Hepatocyte (in vitro differentiated cells): ENCODE results near the gene THSD4. TPM values are rescaled to one million over a fixed set of nuclear protein-coding genes. Genes with fewer than 3 reads are reported as not detected.
A peak's percentile ranks its signal among the peaks of the same experiment; 100 is the strongest.

Source experiments
- DNase-seq: peaks from one replicate; pipeline ENCODE4 v3.0.0-alpha.2; 2016; ENCODE audit warnings: low spot score
- H2AFZ ChIP-seq: fragments of 200-600 bp; sonication (generic); 2 replicates; pipeline ENCODE4 v1.6.0; 2016; ENCODE audit warnings: antibody characterized with exemption, mild to moderate bottlenecking
- H3K27ac ChIP-seq: fragments of 200-600 bp; sonication (generic); 2 replicates; pipeline ENCODE4 v1.5.1; 2016; ENCODE audit warnings: mild to moderate bottlenecking
- H3K27me3 ChIP-seq: fragments of 200-600 bp; sonication (generic); 2 replicates; pipeline ENCODE4 v1.6.1; 2016
- H3K36me3 ChIP-seq: fragments of 200-600 bp; sonication (generic); replicated peaks from 2 replicates; pipeline ENCODE4 v1.5.1; 2016; ENCODE audit warnings: low read depth; ENCODE audit not compliant: insufficient read depth
- H3K4me1 ChIP-seq: fragments of 200-600 bp; sonication (generic); 2 replicates; pipeline ENCODE4 v1.5.1; 2016; ENCODE audit warnings: mild to moderate bottlenecking, moderate library complexity; ENCODE audit not compliant: insufficient read depth
- H3K4me2 ChIP-seq: fragments of 200-600 bp; sonication (generic); 2 replicates; pipeline ENCODE4 v1.6.0; 2016
- H3K4me3 ChIP-seq: fragments of 200-600 bp; sonication (generic); 2 replicates; pipeline ENCODE4 v1.5.1; 2016; ENCODE audit warnings: mild to moderate bottlenecking
- H3K79me2 ChIP-seq: fragments of 200-600 bp; sonication (generic); 2 replicates; pipeline ENCODE4 v1.6.0; 2017; ENCODE audit warnings: mild to moderate bottlenecking
- H3K9me2 ChIP-seq: fragments of 200-600 bp; sonication (generic); replicated peaks from 2 replicates; pipeline ENCODE4 v1.6.0; 2017; ENCODE audit warnings: mild to moderate bottlenecking; ENCODE audit not compliant: insufficient read depth
- H3K9me3 ChIP-seq: fragments of 200-600 bp; sonication (generic); 2 replicates; pipeline ENCODE4 v1.5.1; 2016; ENCODE audit warnings: low read depth, mild to moderate bottlenecking
- H4K20me1 ChIP-seq: fragments of 200-600 bp; sonication (generic); 2 replicates; pipeline ENCODE4 v1.6.0; 2016; ENCODE audit warnings: mild to moderate bottlenecking; ENCODE audit not compliant: insufficient read depth, poor library complexity, severe bottlenecking
- CTCF ChIP-seq: fragments of 200-600 bp; sonication (generic); IDR thresholded peaks from 2 replicates; pipeline ENCODE4 v1.5.1; 2016; ENCODE audit warnings: antibody characterized with exemption, mild to moderate bottlenecking; ENCODE audit not compliant: poor library complexity
- EZH2 ChIP-seq: fragments of 200-600 bp; sonication (generic); IDR thresholded peaks from 2 replicates; pipeline ENCODE4 v1.6.1; 2016; ENCODE audit warnings: antibody characterized with exemption, mild to moderate bottlenecking, borderline replicate concordance
- EZH2phosphoT487 ChIP-seq: fragments of 200-600 bp; sonication (generic); IDR thresholded peaks from one replicate; pipeline ENCODE4 v1.6.1; 2018; ENCODE audit warnings: antibody characterized with exemption, mild to moderate bottlenecking, low read depth, moderate library complexity; ENCODE audit not compliant: unreplicated experiment, severe bottlenecking
- WGBS: methylation state at CpG from one replicate; pipeline ENCODE4 v1.1.6; 2016; ENCODE audit warnings: low lambda C conversion rate; ENCODE audit errors: missing lambda C conversion rate; 5-methylcytosine and 5-hydroxymethylcytosine counted together
- polyA plus RNA-seq: library from polyadenylated mRNA; unstranded; fragments of >200 nt; fragmentation: Nextera tagmentation; extraction: Ambion mirVana; gene quantifications from 2 replicates; pipeline ENCODE4 v1.2.1, GENCODE V29; 2016
- total RNA-seq: library from RNA; depleted of rRNA; stranded (reverse); fragments of >200 nt; gene quantifications from 2 replicates; pipeline ENCODE4 v1.2.3, GENCODE V29; 2014

The THSD4 gene
- total and polyA plus RNA-seq, 2 experiments from 2014 or later, result 4.3 to 7.0 TPM

- Histone ChIP-seq H3K27me3 (no peaks in the 10 kb centered on the region), H3K4me3 (no peak overlapping the region), H3K36me3 (no peaks in the 10 kb centered on the region), H2AFZ (no peak overlapping the region), H4K20me1 (no peaks in the 10 kb centered on the region), H3K4me2 (no peak overlapping the region), H3K27ac (no peak overlapping the region), H3K9me2 (no peaks in the 10 kb centered on the region), H3K4me1 (peaks cover 32% of the 10 kb centered on the region), H3K9me3 (no peaks in the 10 kb centered on the region), H3K79me2 (no peaks in the 10 kb centered on the region)
- no peak for DNase-seq
- WGBS, result 86% methylated on average over 2 of the region's 2 CpGs
- TF ChIP-seq CTCF (no peak), EZH2 (no peak), EZH2phosphoT487 (no peak)
These were observed 563.3 kb downstream of the THSD4 start for GRCh38 chr15:71678605-71679004.

- no peaks in the 10 kb centered on the region for H3K27me3 ChIP-seq
- no peaks in the 10 kb centered on the region for H3K9me3 ChIP-seq
- H4K20me1 ChIP-seq, result no peaks in the 10 kb centered on the region
- no peaks in the 10 kb centered on the region for H3K79me2 ChIP-seq
- no peaks in the 10 kb centered on the region for H3K9me2 ChIP-seq
- no peak overlapping the region for H2AFZ ChIP-seq
- 61% methylated on average over 3 of the region's 3 CpGs for WGBS
- peak overlapping the region; percentile 4 for H3K27ac ChIP-seq
- TF ChIP-seq CTCF (no peak), EZH2phosphoT487 (no peak), EZH2 (no peak)
- H3K4me1 ChIP-seq, result peaks cover 32% of the 10 kb centered on the region
- DNase-seq, result no peak
- no peaks in the 10 kb centered on the region for H3K36me3 ChIP-seq
- no peak overlapping the region for H3K4me3 ChIP-seq
- H3K4me2 ChIP-seq, result no peak overlapping the region
These were observed 564.0 kb downstream of the THSD4 start for GRCh38 chr15:71679223-71679792.

GRCh38 chr15:71679793-71680353 is 564.6 kb downstream of the THSD4 start:
- H3K27me3 ChIP-seq, result no peaks in the 10 kb centered on the region
- no peak for DNase-seq
- no peak overlapping the region for H2AFZ ChIP-seq
- H4K20me1 ChIP-seq, result no peaks in the 10 kb centered on the region
- peak overlapping the region; percentile 4 for H3K27ac ChIP-seq
- H3K4me2 ChIP-seq, result no peak overlapping the region
- no peaks in the 10 kb centered on the region for H3K9me3 ChIP-seq
- no peak for TF ChIP-seq EZH2
- no peak for TF ChIP-seq EZH2phosphoT487
- no peak for TF ChIP-seq CTCF
- no peak overlapping the region for H3K4me3 ChIP-seq
- no peaks in the 10 kb centered on the region for H3K79me2 ChIP-seq
- peaks cover 32% of the 10 kb centered on the region for H3K4me1 ChIP-seq
- no peaks in the 10 kb centered on the region for H3K36me3 ChIP-seq
- no peaks in the 10 kb centered on the region for H3K9me2 ChIP-seq
- WGBS, result 39% methylated on average over 5 of the region's 5 CpGs
